GM12872 (cell line): ENCODE measurements around the gene TNFSF12.

Experiments used
- TF ChIP-seq, protein P1 (sequence below): IDR thresholded peaks from 3 replicates; pipeline ENCODE4 v1.5.1; 2011; ENCODE audit warnings: low read depth, mild to moderate bottlenecking, low read length, moderate library complexity; ENCODE audit not compliant: insufficient read depth

TNFSF12 gene

DNA sequence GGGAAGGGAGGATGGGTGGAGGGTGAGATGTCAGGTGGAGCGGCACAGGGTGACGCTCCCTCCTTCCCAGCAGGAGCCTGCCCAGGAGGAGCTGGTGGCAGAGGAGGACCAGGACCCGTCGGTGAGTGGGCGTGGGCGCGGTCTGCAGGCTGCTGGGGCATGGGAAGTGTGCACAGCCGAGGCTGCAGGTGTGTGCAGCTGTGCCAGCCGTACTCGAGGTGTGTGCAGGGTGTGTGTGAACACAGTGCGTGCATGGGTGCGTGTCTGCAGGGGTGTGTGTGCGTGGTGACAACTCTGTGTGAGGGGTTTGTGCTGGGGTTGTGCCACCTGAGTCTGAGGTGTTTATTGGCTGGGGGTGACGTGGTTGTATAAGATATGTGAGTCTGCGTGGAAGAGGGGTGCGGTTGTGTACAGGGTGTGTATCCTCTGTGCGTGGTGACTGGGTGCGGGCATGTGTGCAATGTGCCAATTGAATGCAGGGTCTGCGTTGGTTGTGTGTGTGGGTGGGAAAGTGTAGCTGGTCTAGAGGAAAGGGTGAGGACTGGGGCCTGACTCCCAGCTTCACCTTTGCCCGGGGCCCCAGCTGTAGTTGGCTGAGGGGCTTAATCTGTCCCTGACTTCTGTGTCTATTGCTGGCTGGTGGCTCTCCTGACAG lies 670 bp downstream of the TNFSF12 start:
- TF ChIP-seq, protein P1, sequence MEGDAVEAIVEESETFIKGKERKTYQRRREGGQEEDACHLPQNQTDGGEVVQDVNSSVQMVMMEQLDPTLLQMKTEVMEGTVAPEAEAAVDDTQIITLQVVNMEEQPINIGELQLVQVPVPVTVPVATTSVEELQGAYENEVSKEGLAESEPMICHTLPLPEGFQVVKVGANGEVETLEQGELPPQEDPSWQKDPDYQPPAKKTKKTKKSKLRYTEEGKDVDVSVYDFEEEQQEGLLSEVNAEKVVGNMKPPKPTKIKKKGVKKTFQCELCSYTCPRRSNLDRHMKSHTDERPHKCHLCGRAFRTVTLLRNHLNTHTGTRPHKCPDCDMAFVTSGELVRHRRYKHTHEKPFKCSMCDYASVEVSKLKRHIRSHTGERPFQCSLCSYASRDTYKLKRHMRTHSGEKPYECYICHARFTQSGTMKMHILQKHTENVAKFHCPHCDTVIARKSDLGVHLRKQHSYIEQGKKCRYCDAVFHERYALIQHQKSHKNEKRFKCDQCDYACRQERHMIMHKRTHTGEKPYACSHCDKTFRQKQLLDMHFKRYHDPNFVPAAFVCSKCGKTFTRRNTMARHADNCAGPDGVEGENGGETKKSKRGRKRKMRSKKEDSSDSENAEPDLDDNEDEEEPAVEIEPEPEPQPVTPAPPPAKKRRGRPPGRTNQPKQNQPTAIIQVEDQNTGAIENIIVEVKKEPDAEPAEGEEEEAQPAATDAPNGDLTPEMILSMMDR: no peak

DNA sequence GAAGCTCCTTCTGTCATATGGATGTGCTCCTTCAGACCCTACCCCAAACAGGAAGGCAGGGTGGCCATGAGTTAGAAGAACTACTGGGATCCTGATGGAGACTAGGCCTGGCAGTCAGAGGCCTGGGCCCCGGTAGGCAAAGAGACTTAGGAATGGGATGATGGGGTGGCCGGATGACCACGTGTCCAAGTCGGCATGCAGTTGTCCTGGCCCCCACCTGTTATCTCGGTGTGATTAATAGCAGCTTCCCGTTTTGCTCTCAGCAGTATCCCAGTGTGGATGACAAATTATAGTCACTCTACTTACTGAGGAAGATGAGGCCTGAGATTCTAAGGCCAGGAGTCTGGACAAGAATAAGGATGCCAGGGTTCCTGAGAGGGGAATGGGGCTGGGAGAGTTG lies 1.5 kb downstream of the TNFSF12 start:
- TF ChIP-seq, protein P1: no peak

DNA sequence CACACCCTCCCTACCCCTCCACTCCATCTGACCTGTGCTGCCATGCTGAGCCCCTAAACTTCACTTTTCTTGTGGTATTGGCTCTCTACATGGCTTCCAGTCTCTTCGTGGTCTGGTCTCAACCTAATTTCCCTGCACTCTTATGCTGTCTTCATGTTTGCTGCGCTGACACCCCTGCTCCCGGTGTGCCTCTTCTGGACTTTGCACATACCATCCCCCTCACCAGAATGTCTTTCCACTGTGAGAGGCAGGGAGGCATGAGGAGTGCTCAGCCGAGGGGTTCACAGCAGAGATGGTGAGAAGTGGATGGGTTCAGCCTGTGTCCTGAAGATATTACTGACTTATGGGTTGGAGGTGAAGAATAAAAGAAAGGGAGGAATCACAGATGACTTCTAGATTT lies 2.5 kb downstream of the TNFSF12 start:
- TF ChIP-seq, protein P1: no peak

DNA sequence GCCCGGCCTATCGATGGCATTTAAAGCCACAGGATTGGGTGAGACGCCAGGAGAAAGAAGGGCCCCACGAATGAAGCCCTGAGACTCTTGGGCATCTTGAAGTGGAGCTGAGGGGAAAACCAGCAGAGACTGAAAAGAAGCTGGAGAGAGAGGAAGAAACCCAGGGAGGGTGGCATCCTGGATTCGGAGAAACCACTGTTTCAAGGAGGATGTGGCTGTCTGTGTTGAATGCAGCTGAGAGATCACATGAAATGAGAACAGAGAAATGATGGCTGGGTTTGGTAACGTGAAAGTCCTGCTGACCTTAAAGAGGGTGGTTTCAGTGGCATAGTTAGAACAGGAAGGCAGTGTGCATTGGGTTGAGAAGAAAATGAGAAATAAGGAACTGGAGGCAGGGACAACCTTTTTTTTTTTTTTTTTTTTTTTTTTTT lies 3.8 kb downstream of the TNFSF12 start:
- TF ChIP-seq, protein P1: no peak

DNA sequence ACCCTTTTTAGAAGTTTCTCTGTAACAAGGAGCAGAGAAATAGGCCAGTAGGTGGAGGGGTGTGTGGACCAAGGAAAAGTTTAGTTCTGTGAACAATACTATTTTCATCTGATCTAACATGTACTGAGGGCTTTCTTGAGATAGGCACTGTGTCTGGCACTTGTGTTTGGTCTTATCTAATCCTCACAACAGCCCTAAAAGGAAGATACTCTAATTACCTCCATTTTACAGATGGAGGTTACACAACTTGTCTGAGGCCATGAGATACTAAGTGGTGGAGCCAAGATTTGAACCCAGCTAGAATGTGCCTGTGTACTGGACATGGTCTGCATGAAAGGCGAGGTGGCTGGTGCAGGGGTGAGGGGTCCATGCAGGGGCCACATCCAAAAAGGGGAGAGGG lies 4.5 kb downstream of the TNFSF12 start:
- TF ChIP-seq, protein P1: no peak

DNA sequence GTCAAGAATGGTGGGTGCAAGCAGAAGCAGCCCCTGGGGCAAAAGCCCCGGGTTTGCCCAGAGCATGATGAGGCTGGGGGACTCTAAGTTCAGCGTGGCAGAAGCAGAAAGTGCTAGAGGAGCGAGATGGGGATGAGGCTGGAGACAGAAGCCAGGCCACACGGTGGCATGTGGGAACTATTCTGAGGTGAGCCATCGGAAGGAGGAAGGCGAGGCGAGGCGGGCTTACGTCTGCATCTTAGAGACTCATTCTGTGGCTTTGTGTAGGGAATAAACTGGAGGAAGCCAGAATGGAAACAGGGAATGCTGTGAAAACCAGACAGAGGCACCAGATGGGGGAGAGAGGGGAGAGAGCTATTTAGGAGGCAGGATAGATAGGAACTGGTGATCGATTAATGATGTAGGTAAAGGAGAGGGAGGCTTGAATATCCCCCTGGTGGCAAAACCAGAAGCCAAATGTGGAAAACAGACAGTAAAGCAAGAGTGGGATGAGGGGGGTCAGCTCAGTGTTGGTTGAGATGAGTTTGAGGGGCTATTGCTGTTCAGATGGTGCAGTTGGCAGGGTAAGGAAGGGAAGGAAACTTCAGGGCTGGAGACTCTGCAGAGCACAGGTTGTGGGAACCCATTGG lies 6.6 kb downstream of the TNFSF12 start:
- TF ChIP-seq, protein P1: 0 out of 3 replicates have a peak, but pooled peaks have one; percentile 21

DNA sequence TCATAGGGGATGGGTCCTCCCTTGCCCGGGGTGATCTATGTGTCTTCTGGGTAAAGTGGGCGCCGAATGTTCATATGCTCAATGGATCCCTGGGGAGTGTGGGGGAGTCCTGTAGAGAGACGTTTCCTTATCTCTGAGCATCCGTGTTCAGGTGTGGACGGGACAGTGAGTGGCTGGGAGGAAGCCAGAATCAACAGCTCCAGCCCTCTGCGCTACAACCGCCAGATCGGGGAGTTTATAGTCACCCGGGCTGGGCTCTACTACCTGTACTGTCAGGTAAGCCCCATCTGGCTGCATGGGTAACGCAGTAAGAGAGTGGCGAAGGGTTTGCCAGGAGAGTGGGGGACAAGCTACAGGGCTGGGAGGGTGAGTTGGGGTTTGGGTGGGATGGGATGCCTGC lies 7.8 kb downstream of the TNFSF12 start:
- TF ChIP-seq, protein P1: no peak
